ENCODE measurements around the gene FAM110A. TPM values are rescaled to one million over a fixed set of nuclear protein-coding genes. Genes with fewer than 3 reads are reported as not detected.

FAM110A gene
- polyA plus RNA-seq, 2 of the 4 experiments (the other 2 are of a cell fraction), result 3.1 to 4.4 TPM

- TF ChIP-seq, protein P1, sequence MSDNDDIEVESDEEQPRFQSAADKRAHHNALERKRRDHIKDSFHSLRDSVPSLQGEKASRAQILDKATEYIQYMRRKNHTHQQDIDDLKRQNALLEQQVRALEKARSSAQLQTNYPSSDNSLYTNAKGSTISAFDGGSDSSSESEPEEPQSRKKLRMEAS (IDR thresholded peaks at IDR 0.05), result no peak
- TF ChIP-seq NFE2L2 (conservative IDR thresholded peaks at IDR 0.05; ENCODE audit: low read length), result no peak
Measured at GRCh38 chr20:841568-842546, 8.3 kb downstream of the FAM110A start (continued).

DNA sequence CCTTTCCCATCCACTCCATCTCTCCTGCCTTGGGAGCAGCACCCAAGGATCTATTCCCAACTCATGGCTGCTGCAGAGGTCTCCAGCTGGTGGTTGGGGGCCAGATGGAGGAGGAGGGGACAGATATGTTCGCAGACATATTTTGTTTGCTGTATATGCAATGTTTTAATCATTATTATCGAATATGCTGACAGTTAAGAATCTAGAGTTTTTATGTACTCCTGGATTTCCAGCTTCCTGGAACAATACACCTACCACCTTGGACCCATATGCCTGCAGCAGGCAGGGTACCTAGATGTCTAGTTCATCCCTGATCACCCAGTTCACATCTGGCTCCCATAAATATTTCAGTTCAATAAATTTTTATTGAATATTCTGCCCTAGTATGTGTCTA, 9.0 kb downstream of the FAM110A start:
- no peak for FAIRE-seq
- Histone ChIP-seq H3K27ac (no peak overlapping the region), H3K4me2 (no peak overlapping the region), H3K9me3 (no peaks in the 10 kb centered on the region), H3K4me3 (no peak overlapping the region), H3K4me1 (peaks cover 5% of the 10 kb centered on the region; the same call in 1 of the 3 replicates)
- ChIA-PET CTCF (interaction anchor here (1.5 to 4.2 kb wide), 4 partner anchors 10 to 114 kb away, joined by 3 to 28 read pairs (median 8); no protein-coding TSS in a partner anchor), POLR2A (no interaction called here)
- DNase-seq (ENCODE audit: low read depth in 1 of 2, low spot score in 1 of 2), result no peak
- ATAC-seq, result no peak
- TF ChIP-seq MYC (IDR thresholded peaks at IDR 0.05; ENCODE audit: borderline replicate concordance, low read length) (no peak), MAFK (IDR thresholded peaks at IDR 0.05; ENCODE audit: partially characterized antibody) (peak; percentile 56)
- WGBS (ENCODE audit: missing lambda C conversion rate), result 81% methylated on average over 2 of the region's 2 CpGs

- POLR2A ChIA-PET, result no interaction called here
- Histone ChIP-seq H3K9me3 (no peaks in the 10 kb centered on the region), H3K4me1 (peaks cover 5% of the 10 kb centered on the region; the same call in 1 of the 3 replicates), H3K27ac (no peak overlapping the region), H3K4me3 (no peak overlapping the region), H3K4me2 (no peak overlapping the region)
- no peak for TF ChIP-seq ATOH8 (CRISPR knock-in tag; IDR thresholded peaks at IDR 0.05; ENCODE audit: low read depth)
- no peak for TF ChIP-seq NPAS2 (CRISPR knock-in tag; IDR thresholded peaks at IDR 0.05; ENCODE audit: borderline replicate concordance)
- no peak for TF ChIP-seq RFX5 (IDR thresholded peaks at IDR 0.05)
- TF ChIP-seq, protein P2, sequence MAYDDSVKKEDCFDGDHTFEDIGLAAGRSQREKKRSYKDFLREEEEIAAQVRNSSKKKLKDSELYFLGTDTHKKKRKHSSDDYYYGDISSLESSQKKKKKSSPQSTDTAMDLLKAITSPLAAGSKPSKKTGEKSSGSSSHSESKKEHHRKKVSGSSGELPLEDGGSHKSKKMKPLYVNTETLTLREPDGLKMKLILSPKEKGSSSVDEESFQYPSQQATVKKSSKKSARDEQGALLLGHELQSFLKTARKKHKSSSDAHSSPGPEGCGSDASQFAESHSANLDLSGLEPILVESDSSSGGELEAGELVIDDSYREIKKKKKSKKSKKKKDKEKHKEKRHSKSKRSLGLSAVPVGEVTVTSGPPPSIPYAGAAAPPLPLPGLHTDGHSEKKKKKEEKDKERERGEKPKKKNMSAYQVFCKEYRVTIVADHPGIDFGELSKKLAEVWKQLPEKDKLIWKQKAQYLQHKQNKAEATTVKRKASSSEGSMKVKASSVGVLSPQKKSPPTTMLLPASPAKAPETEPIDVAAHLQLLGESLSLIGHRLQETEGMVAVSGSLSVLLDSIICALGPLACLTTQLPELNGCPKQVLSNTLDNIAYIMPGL (CRISPR knock-in tag; IDR thresholded peaks at IDR 0.05; ENCODE audit: borderline replicate concordance), result no peak
- TF ChIP-seq MAFK (IDR thresholded peaks at IDR 0.05; ENCODE audit: partially characterized antibody), result no peak
- TF ChIP-seq RAD21 (conservative IDR thresholded peaks at IDR 0.05 in 1 of 2, IDR thresholded peaks at IDR 0.05 in 1 of 2), result no peak
- no peak for TF ChIP-seq HOXB13 (CRISPR knock-in tag; IDR thresholded peaks at IDR 0.05; ENCODE audit: low read depth)
- TF ChIP-seq, protein P3, sequence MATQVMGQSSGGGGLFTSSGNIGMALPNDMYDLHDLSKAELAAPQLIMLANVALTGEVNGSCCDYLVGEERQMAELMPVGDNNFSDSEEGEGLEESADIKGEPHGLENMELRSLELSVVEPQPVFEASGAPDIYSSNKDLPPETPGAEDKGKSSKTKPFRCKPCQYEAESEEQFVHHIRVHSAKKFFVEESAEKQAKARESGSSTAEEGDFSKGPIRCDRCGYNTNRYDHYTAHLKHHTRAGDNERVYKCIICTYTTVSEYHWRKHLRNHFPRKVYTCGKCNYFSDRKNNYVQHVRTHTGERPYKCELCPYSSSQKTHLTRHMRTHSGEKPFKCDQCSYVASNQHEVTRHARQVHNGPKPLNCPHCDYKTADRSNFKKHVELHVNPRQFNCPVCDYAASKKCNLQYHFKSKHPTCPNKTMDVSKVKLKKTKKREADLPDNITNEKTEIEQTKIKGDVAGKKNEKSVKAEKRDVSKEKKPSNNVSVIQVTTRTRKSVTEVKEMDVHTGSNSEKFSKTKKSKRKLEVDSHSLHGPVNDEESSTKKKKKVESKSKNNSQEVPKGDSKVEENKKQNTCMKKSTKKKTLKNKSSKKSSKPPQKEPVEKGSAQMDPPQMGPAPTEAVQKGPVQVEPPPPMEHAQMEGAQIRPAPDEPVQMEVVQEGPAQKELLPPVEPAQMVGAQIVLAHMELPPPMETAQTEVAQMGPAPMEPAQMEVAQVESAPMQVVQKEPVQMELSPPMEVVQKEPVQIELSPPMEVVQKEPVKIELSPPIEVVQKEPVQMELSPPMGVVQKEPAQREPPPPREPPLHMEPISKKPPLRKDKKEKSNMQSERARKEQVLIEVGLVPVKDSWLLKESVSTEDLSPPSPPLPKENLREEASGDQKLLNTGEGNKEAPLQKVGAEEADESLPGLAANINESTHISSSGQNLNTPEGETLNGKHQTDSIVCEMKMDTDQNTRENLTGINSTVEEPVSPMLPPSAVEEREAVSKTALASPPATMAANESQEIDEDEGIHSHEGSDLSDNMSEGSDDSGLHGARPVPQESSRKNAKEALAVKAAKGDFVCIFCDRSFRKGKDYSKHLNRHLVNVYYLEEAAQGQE (IDR thresholded peaks at IDR 0.05), result no peak
- no peak for TF ChIP-seq RARB (CRISPR knock-in tag; IDR thresholded peaks at IDR 0.05)
- no peak for TF ChIP-seq CBX8 (IDR thresholded peaks at IDR 0.05)
- DNase-seq (ENCODE audit: low read depth in 1 of 2, low spot score in 1 of 2), result no peak
- ATAC-seq, result peak in 1 of 2 experiments; percentile 5; a peak in 1 of 6 replicates
- 85% methylated on average over 9 of the region's 9 CpGs for WGBS (ENCODE audit: missing lambda C conversion rate)
- no peak for FAIRE-seq
- CTCF ChIA-PET, result interaction anchor here (0.7 to 4.2 kb wide), 7 partner anchors 9 to 308 kb away, joined by 3 to 28 read pairs (median 4); no protein-coding TSS in a partner anchor
Measured at GRCh38 chr20:843912-844311, 10.4 kb downstream of the FAM110A start.
